K562 (cell line): ENCODE data around the gene ITSN1. TPM values are rescaled to one million over a fixed set of nuclear protein-coding genes. Genes with fewer than 3 reads are reported as not detected.
A peak's percentile ranks its signal among the peaks of the same experiment; 100 is the strongest.

ENCODE experiments used
- ARID2 ChIP-seq: fragments of 450-650 bp; IDR thresholded peaks from 2 replicates; pipeline ENCODE4 v1.6.1; 2017; ENCODE audit warnings: antibody characterized with exemption, mild to moderate bottlenecking
- KDM4B ChIP-seq, 2 experiments: fragments of 450-650 bp in 1 of 2; sonication (generic) in 1 of 2; IDR thresholded peaks; 2 replicates each; pipeline ENCODE4 v1.6.1; 2016 to 2017; ENCODE audit warnings: borderline replicate concordance in 2 of 2, antibody characterized with exemption in 1 of 2, low read depth in 1 of 2, mild to moderate bottlenecking in 1 of 2
- SMARCA5 ChIP-seq: fragments of 450-650 bp; IDR thresholded peaks from 2 replicates; pipeline ENCODE4 v1.6.1; 2016
- SMC3 ChIP-seq: conservative IDR thresholded peaks from 2 replicates; pipeline ENCODE4 v1.6.1; 2011; ENCODE audit warnings: low read depth, low read length, improper control_type of control experiment; ENCODE audit not compliant: insufficient read depth
- polyA plus RNA-seq, 8 experiments: library from polyadenylated mRNA; depleted of rRNA in 4 of 8; stranded (reverse) in 5 of 8; unstranded in 3 of 8; fragments of >200 nt; fragmentation: Nextera tagmentation in 2 of 8; fragmentation: Illumina TruSeq in 1 of 8; extraction: Ambion mirVana in 2 of 8; extraction: Trizol in 1 of 8; gene quantifications; 2 replicates each; pipeline versions ENCODE4 v1.2.1 to v1.2.3, GENCODE V29; 2011 to 2014; ENCODE audit warnings: inconsistent platforms in 1 of 8, missing spikeins in 1 of 8
- total RNA-seq, 7 experiments: library from RNA; depleted of rRNA in 6 of 7; stranded (reverse); fragments of >200 nt in 6 of 7; fragmentation: Illumina TruSeq in 2 of 7; extraction: Trizol in 2 of 7; gene quantifications; 2 replicates each; pipeline versions ENCODE4 v1.2.1 to v1.2.3, GENCODE V29; 2011 to 2021; ENCODE audit warnings: low replicate concordance in 1 of 7
- TF ChIP-seq, protein P1 (sequence below), 2 experiments: fragments of 450-650 bp in 1 of 2; sonication (generic) in 1 of 2; formaldehyde crosslinking in 1 of 2; IDR thresholded peaks in 1 of 2; conservative IDR thresholded peaks in 1 of 2; 2 replicates each; pipeline versions ENCODE4 v1.6.1 to v1.8.1; 2016 to 2023; ENCODE audit warnings: mild to moderate bottlenecking in 2 of 2, moderate library complexity in 2 of 2, inconsistent platforms in 1 of 2, missing genetic modification reagents in 1 of 2
- TF ChIP-seq, protein P2 (sequence below), 2 experiments: fragments of 450-650 bp; IDR thresholded peaks; 2 replicates each; pipeline ENCODE4 v1.6.1; 2018; ENCODE audit warnings: mild to moderate bottlenecking in 2 of 2, low read depth in 1 of 2; ENCODE audit not compliant: partially characterized antibody in 2 of 2
- TF ChIP-seq, protein P3 (sequence below): fragments of 200-800 bp; sonication (Bioruptor generic); IDR thresholded peaks from 2 replicates; pipeline ENCODE4 v1.6.1; 2016; ENCODE audit warnings: missing genetic modification characterization, missing compliant biosample characterization
- TF ChIP-seq, protein P4 (sequence below): fragments of 450-650 bp; IDR thresholded peaks from 2 replicates; pipeline ENCODE4 v1.6.1; 2018; ENCODE audit warnings: mild to moderate bottlenecking, low read depth; ENCODE audit not compliant: partially characterized antibody

The ITSN1 gene
- total and polyA plus RNA-seq, 9 of the 15 experiments (the other 6 are each of a cell fraction or from before 2014, with no cell fraction given), result 1.1 to 12.6 (median 4.8) TPM

DNA sequence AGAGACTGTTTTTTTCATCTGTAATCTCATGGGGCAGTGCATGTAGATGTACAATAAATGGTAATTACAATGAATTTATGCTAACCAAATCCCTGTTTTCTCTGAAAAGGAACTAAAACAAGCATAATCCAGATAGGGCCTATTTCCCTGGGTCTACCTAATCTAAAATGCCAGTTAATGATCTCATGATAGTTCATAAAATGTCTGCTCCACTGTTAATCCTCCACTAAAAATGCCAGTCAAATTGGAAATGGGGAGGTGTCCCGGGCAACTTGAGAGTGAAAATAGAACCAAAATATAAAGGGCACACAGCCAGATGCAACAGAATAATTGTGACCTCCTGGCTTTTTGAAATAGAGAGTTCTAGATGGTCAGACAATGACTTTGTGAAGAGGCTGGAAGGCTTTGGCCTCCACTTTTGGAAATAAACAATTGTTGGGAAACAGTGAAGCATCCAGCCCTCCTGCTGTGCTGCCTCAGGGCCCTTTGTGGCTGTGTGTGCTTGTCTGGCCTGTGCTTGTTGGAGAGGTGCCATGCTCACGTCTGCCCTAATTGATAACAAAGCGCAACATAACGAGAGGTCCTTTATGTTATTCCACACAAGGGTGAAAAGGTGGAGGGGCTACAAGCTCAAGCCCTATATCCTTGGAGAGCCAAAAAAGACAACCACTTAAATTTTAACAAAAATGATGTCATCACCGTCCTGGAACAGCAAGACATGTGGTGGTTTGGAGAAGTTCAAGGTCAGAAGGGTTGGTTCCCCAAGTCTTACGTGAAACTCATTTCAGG is 175.6 kb downstream of the ITSN1 start (continued):
- TF ChIP-seq, protein P1, sequence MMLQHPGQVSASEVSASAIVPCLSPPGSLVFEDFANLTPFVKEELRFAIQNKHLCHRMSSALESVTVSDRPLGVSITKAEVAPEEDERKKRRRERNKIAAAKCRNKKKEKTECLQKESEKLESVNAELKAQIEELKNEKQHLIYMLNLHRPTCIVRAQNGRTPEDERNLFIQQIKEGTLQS (IDR thresholded peaks at IDR 0.05), result peak; percentile 93
- TF ChIP-seq, protein P1 (CRISPR knock-in tag; conservative IDR thresholded peaks at IDR 0.05), result no peak
- TF ChIP-seq SMARCA5 (no peak), SMC3 (no peak), ARID2 (no peak), KDM4B (IDR thresholded peaks at IDR 0.05; ENCODE audit: borderline replicate concordance in 2 of 2, low read depth in 1 of 2) (no peak)
- TF ChIP-seq, protein P2, sequence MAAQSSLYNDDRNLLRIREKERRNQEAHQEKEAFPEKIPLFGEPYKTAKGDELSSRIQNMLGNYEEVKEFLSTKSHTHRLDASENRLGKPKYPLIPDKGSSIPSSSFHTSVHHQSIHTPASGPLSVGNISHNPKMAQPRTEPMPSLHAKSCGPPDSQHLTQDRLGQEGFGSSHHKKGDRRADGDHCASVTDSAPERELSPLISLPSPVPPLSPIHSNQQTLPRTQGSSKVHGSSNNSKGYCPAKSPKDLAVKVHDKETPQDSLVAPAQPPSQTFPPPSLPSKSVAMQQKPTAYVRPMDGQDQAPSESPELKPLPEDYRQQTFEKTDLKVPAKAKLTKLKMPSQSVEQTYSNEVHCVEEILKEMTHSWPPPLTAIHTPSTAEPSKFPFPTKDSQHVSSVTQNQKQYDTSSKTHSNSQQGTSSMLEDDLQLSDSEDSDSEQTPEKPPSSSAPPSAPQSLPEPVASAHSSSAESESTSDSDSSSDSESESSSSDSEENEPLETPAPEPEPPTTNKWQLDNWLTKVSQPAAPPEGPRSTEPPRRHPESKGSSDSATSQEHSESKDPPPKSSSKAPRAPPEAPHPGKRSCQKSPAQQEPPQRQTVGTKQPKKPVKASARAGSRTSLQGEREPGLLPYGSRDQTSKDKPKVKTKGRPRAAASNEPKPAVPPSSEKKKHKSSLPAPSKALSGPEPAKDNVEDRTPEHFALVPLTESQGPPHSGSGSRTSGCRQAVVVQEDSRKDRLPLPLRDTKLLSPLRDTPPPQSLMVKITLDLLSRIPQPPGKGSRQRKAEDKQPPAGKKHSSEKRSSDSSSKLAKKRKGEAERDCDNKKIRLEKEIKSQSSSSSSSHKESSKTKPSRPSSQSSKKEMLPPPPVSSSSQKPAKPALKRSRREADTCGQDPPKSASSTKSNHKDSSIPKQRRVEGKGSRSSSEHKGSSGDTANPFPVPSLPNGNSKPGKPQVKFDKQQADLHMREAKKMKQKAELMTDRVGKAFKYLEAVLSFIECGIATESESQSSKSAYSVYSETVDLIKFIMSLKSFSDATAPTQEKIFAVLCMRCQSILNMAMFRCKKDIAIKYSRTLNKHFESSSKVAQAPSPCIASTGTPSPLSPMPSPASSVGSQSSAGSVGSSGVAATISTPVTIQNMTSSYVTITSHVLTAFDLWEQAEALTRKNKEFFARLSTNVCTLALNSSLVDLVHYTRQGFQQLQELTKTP (IDR thresholded peaks at IDR 0.05; ENCODE audit: low read depth in 1 of 2, partially characterized antibody in 2 of 2), result no peak
- TF ChIP-seq, protein P3, sequence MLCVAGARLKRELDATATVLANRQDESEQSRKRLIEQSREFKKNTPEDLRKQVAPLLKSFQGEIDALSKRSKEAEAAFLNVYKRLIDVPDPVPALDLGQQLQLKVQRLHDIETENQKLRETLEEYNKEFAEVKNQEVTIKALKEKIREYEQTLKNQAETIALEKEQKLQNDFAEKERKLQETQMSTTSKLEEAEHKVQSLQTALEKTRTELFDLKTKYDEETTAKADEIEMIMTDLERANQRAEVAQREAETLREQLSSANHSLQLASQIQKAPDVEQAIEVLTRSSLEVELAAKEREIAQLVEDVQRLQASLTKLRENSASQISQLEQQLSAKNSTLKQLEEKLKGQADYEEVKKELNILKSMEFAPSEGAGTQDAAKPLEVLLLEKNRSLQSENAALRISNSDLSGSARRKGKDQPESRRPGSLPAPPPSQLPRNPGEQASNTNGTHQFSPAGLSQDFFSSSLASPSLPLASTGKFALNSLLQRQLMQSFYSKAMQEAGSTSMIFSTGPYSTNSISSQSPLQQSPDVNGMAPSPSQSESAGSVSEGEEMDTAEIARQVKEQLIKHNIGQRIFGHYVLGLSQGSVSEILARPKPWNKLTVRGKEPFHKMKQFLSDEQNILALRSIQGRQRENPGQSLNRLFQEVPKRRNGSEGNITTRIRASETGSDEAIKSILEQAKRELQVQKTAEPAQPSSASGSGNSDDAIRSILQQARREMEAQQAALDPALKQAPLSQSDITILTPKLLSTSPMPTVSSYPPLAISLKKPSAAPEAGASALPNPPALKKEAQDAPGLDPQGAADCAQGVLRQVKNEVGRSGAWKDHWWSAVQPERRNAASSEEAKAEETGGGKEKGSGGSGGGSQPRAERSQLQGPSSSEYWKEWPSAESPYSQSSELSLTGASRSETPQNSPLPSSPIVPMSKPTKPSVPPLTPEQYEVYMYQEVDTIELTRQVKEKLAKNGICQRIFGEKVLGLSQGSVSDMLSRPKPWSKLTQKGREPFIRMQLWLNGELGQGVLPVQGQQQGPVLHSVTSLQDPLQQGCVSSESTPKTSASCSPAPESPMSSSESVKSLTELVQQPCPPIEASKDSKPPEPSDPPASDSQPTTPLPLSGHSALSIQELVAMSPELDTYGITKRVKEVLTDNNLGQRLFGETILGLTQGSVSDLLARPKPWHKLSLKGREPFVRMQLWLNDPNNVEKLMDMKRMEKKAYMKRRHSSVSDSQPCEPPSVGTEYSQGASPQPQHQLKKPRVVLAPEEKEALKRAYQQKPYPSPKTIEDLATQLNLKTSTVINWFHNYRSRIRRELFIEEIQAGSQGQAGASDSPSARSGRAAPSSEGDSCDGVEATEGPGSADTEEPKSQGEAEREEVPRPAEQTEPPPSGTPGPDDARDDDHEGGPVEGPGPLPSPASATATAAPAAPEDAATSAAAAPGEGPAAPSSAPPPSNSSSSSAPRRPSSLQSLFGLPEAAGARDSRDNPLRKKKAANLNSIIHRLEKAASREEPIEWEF, result no peak
- TF ChIP-seq, protein P4, sequence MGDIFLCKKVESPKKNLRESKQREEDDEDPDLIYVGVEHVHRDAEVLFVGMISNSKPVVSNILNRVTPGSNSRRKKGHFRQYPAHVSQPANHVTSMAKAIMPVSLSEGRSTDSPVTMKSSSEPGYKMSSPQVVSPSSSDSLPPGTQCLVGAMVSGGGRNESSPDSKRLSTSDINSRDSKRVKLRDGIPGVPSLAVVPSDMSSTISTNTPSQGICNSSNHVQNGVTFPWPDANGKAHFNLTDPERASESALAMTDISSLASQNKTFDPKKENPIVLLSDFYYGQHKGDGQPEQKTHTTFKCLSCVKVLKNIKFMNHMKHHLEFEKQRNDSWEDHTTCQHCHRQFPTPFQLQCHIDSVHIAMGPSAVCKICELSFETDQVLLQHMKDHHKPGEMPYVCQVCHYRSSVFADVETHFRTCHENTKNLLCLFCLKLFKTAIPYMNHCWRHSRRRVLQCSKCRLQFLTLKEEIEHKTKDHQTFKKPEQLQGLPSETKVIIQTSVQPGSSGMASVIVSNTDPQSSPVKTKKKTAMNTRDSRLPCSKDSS, result no peak
